HK-2 (cell line): ENCODE measurements around the gene SMR3A.

Source experiments
- DNase-seq: peaks from one replicate; pipeline ENCODE4 v3.0.0-alpha.2; 2018; ENCODE audit not compliant: unreplicated experiment

Gene SMR3A

GRCh38 chr4:70360460-70360859, at the start of gene SMR3A:
Gene SMR3A (plus strand): TSS chr4:70360760. CDS start chr4:70362116, 1,356 bp downstream.
- no peak for DNase-seq

DNA sequence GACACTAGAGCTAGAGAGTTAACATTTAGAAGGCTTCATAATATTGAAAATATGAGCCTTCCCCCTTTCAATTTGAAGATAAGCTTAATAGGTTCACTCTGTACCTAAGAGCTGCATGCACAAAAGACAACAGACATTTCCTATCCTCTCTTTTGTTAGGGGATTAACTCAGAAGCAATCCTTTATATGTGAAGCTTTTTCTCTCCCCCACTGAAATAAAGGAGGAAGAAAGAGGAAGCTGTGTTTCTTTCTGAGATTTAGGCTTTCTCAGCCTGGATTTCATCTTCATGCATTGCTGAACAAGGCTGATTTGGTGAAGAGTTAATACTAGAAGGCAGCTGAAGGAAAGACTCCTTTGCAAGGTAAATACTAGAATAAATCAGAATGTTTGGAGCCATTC, 46.8 kb upstream of the SMR3A start:
- DNase-seq = no peak

DNA sequence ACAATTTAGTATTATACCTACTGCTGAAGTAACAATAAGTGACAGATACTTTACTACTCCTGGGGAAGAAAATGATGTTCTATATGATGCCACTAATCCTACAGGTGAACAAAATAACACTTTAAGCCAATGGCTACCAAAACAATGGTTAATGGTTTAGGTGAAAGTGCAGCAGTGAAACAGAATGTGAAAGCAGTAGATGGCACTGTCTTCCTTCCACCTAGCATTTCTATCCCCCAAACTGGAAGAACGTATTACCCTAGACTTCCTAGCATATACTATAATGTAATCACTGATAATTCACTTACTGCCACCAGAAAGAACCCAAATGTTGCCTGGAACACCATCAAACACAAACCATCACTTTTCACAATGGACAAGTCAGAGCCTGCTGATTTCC, 44.6 kb upstream of the SMR3A start:
- no peak for DNase-seq

DNA sequence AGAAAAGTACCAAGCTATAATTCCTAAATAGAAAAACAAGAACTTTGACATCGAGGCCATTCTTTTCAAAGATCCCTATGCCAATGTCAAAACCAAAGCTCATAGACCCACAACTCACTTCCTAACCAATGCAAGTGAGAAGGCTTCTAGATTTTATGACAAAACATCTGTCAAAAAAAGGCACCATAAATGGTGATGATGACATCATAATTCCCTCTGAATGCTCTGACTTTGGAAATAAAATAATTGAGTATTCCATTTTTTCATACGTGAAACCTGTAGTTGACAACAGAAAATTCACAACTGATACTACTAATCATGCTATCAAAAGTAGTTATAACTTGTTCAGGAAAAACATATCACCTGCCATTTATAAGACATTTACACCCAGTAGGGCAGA, 34.5 kb upstream of the SMR3A start:
- DNase-seq = no peak

GRCh38 chr4:70334681-70335080, 25.9 kb upstream of the SMR3A start, which contains the start of gene CABS1:
Gene CABS1 (plus strand): TSS chr4:70334981. CDS start chr4:70335040, 59 bp downstream.
- no peak for DNase-seq

- no peak for DNase-seq
These were observed 24.5 kb upstream of the SMR3A start for GRCh38 chr4:70336043-70336442.

DNA sequence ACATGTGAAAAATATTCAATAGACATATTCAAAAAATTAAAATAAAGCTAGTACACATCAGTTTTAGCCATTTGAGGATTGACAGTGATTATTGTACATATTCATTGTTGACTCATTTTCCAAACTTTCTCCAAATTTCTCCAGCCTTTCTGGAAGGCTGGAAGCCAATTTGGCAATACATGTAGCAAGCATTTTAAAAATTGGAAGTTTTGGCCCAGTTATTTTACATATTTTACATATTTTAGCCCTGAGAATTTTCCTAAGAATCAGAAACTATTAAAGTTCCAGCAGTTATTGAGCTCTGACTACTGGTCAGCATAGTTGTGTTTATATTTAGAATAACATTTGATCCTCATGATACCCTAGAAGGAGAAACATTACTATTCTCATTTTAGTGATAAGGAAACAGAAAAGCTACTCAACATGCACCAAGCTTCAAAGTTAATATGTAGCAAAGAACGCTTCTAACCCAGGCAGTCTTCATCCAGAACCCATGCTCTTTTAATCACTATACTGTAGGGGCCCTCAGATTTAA, 22.6 kb upstream of the SMR3A start:
- no peak for DNase-seq

DNA sequence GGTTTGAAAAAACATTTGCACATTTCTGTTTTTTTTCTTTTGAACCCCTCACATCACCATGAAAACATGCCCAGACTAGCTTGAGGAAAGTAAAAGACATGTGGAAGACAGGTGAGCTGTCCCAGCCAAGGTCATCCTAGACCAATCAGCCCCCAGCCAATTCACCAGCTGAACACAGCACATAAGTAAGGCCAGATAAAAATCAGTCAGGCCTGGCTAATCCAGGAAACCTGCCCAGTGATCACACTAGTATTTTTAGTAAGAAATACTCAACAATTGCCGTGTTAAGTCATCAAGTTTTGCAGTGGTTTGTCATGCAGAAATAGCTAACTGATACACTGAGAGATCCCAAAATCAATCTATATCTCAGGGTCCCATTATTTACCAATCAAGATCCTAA, 4.4 kb upstream of the SMR3A start:
- no peak for DNase-seq

DNA sequence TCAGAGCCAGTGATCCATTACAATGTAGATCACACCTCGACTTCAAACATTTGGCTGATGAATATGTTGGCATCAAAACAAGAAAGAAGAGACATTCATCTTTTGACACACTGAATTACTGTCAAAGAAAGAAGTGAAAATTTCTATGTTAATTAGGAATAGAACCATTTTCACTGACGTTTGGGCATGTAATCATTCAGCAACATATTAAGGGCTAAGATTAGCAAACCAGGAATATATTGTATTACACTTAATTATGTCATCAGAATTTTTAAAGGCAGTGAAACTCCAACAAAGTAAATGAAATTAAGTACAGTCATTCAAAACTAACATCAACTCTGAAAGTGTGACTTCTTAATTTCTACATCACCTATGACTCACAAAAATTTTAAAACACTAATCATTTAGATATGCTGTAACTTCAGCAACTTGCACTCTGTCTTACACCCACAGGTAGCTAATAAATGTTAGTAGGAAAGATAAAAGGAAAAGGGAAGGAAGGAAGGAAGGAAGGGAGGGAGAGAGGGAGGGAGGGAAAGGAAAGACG, 1.4 kb upstream of the SMR3A start:
- no peak for DNase-seq

GRCh38 chr4:70364002-70364401, 3.4 kb downstream of the SMR3A start:
- DNase-seq = no peak

- DNase-seq = no peak
These were observed 4.9 kb downstream of the SMR3A start for GRCh38 chr4:70365479-70365878.

DNA sequence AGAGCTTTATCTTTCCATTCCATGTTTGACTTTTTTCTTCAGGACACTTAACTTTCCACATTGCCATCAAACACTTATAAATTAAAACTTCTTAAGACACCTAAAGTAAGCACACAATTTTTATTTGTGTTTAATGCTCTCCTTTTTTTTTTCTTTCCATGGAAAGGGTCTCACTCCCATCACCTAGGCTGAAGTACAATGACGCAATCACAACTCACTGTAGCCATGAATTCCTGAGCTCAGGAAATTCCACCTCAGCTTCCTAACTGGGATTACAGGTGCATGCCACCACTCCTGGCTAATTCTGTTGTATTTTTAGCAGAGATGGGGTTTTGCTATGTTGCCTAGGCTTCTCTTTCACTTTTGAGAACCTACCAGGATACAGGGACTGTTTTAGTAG, 7.3 kb downstream of the SMR3A start:
- DNase-seq = no peak

DNA sequence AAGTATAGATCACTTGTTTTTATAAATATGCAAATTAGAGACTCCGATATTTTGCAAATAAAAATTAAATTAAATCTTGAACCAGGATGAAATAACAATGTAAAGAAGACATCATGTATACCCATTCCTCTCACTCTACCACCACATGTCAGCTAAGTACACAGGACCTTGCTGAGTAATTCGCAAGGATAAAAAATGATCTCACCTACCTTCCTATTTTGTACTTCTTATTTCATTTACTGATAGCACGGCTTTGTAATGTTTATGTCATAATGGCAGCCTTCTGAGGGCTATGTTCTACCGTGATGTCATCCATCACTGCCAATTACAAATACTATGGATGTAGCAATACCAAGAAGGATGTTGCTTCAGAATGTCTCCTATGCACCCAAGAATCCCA, 11.4 kb downstream of the SMR3A start:
- DNase-seq = no peak

GRCh38 chr4:70372760-70373159, 12.2 kb downstream of the SMR3A start:
- DNase-seq = no peak

DNA sequence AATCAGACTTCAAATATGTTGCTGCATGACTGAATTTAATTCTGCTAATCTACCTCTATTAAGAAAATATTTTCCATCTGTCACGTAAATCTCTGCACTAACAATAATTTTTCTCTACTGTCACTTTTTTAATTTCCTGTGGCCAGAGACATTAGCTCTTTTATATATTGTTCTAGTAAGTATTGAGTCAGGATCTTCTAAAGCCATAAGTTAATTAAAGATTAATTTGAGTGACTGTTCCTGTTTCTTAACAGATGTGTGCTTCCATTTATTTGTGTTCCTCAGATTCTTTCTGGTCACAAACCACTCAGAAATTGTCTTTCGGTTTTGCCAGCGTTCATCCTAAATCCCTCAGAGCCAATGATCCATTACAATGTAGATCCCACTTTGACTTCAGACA, 20.0 kb downstream of the SMR3A start:
- no peak for DNase-seq

DNA sequence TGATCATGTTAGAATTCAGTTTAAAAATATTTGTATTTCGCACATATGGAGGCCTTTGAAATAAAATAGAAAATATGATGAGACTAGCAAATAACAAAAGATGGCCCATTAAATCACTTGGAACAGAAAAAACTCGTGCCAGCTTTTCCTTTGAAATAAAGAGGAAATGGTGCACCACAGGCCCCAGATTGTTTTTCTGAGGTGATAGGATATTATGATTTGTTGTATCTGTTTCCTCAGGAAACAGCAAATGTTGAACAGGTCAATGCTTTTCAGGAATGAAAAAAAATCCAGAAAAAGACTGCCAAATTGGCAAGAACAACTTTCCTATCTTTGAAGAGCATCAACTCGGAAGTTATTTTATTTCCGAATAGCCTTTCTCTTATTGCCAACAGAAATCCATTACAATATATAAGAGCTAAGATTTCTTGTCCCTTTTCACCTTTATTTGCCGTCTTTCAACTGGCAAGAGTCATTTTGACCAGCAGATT, 22.2 kb downstream of the SMR3A start, which contains the start of gene SMR3B:
SMR3B (plus strand) TSS at position 441 of the 491 bp plus-strand sequence. CDS start 1,380 bp downstream, outside the sequence.
- DNase-seq = no peak

GRCh38 chr4:70392057-70392776, 31.7 kb downstream of the SMR3A start:
- DNase-seq = no peak

- DNase-seq = no peak
These were observed 37.0 kb downstream of the SMR3A start, which contains the start of gene OPRPN for GRCh38 chr4:70397580-70397979. Gene OPRPN (plus strand): TSS chr4:70397940. CDS start chr4:70399286, 1,346 bp downstream.

DNA sequence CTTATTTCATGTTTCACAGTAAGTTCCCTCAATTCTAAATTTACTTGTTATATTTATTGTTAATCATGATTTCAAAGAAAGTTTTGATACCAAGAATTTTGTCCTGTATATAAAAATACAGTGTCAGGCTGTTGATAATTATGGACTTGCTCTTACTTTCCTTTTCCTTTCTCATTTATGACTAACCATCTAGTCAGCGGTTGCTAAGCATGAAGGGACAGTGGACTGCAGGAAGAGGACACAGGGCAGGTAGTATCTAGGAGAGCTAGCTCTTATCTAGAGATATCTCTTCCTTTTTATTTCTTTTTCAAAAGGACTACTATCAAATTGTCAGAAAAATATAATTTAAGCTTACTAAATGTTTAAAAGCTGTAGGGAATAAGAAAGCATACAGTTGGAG, 38.8 kb downstream of the SMR3A start:
- DNase-seq = no peak

GRCh38 chr4:70402762-70403161, 42.2 kb downstream of the SMR3A start:
- DNase-seq = no peak

DNA sequence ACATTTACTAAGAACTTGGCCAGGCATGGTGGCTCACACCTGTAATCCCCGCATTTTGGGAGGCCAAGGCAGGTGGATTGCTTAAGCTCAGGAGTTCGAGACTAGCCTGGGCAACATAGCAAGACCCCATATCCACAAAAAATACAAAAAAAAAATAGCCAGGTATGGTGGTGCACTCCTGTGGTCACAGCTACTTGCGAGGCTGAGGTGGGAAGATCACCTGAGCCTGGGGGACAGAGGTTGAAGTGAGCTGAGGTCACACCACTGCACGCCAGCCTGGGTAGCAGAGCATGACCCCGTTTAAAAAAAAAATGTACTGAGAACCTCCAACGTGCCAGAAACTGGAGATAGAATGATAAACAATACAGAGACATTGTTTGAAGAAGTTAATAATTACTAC, 45.2 kb downstream of the SMR3A start:
- DNase-seq = no peak
